K562 (cell line): Measurements from ENCODE around the gene PCBD1. TPM values are rescaled to one million over a fixed set of nuclear protein-coding genes. Genes with fewer than 3 reads are reported as not detected.

ENCODE experiments used
- ATAC-seq: fragments of 200-7000 bp; cut with Tn5 transposase; 3 replicates; pipeline ENCODE4 v1.9.1; 2020; ENCODE audit warnings: moderate library complexity
- BruUV-seq: library from RNA; stranded (reverse); fragments of 400-500 nt; replicated peaks from 2 replicates; lab custom pipeline; 2021; lab: Mats Ljungman, UMichigan
- CTCF ChIA-PET: fragments of 300-600 bp; formaldehyde crosslinking; extraction: SDS; loops from one replicate; lab custom pipeline; 2021; ENCODE audit warnings: low intra/inter-chr PET ratio; lab: Yijun Ruan, JAX
- POLR2A ChIA-PET: fragments of 300-600, 350-650 bp; sonication (Branson Sonifier 250); formaldehyde crosslinking; extraction: SDS; loops from one replicate; lab custom pipeline; 2021; ENCODE audit warnings: antibody characterized with exemption, inconsistent platforms; lab: Yijun Ruan, JAX
- DNase-seq, 4 experiments: peaks; one replicate each; pipeline versions ENCODE4 v3.0.0 to v3.0.0-alpha.2; 2011 to 2018; ENCODE audit warnings: low spot score in 3 of 4, mixed read lengths in 3 of 4; ENCODE audit errors: extremely low read depth in 1 of 4
- FAIRE-seq: peaks from 2 replicates; lab custom pipeline; 2011; peaks lifted over from hg19 to GRCh38; lab: Jason Lieb, UNC
- H2AFZ ChIP-seq: 2 replicates; pipeline ENCODE4 v1.6.0; 2011; ENCODE audit warnings: low read depth, low read length, control low read depth, inconsistent platforms
- H3K27ac ChIP-seq: fragments of 200-600 bp; 3 replicates; pipeline ENCODE4 v1.8.0; 2011; ENCODE audit warnings: low read depth, mild to moderate bottlenecking, control low read depth, inconsistent platforms, low read length, moderate library complexity, mixed read lengths; ENCODE audit errors: extremely low read depth
- H3K27me3 ChIP-seq, 2 experiments: fragments of 300-600 bp in 1 of 2; 2 replicates in 1 of 2; 3 replicates in 1 of 2; pipeline versions ENCODE4 v1.6.0 to v1.8.0; 2011; ENCODE audit warnings: inconsistent platforms in 2 of 2, low read length in 2 of 2, mild to moderate bottlenecking in 1 of 2, mixed read lengths in 1 of 2, moderate library complexity in 1 of 2; ENCODE audit not compliant: control insufficient read depth in 2 of 2, insufficient read depth in 2 of 2
- H3K36me3 ChIP-seq: fragments of 300-600 bp; 3 replicates; pipeline ENCODE4 v1.8.0; 2011; ENCODE audit warnings: mild to moderate bottlenecking, low read length, inconsistent platforms; ENCODE audit not compliant: control insufficient read depth, insufficient read depth
- H3K4me1 ChIP-seq, 2 experiments: fragments of 200-600 bp in 1 of 2; replicated peaks in 1 of 2; 2 replicates in 1 of 2; 3 replicates in 1 of 2; pipeline versions ENCODE4 v1.5.1 to v1.8.0; 2011; ENCODE audit warnings: inconsistent platforms in 2 of 2, low read length in 2 of 2, mild to moderate bottlenecking in 1 of 2, mixed read lengths in 1 of 2, moderate library complexity in 1 of 2; ENCODE audit not compliant: control insufficient read depth in 2 of 2, insufficient read depth in 2 of 2
- H3K4me2 ChIP-seq: 2 replicates; pipeline ENCODE4 v1.6.1; 2011; ENCODE audit warnings: low read length, control low read depth, inconsistent platforms, mixed read lengths; ENCODE audit not compliant: insufficient read depth
- H3K4me3 ChIP-seq: fragments of 200-600 bp; sonication (generic), shearing (Covaris generic); 2 replicates; pipeline ENCODE4 v1.5.1; 2016; ENCODE audit warnings: control low read depth, inconsistent platforms
- H3K79me2 ChIP-seq: fragments of 200-600 bp; 3 replicates; pipeline ENCODE4 v1.8.0; 2011; ENCODE audit warnings: low read length, inconsistent platforms; ENCODE audit not compliant: control insufficient read depth, insufficient read depth
- H3K9ac ChIP-seq, 2 experiments: 2 replicates each; pipeline versions ENCODE4 v1.6.0 to v1.6.1; 2011; ENCODE audit warnings: low read depth in 2 of 2, low read length in 2 of 2, control low read depth in 1 of 2, inconsistent platforms in 1 of 2, mild to moderate bottlenecking in 1 of 2, mixed read lengths in 1 of 2; ENCODE audit not compliant: insufficient read depth in 1 of 2
- H3K9me1 ChIP-seq: one replicate; pipeline ENCODE4 v1.6.0; 2011; ENCODE audit warnings: inconsistent platforms, mild to moderate bottlenecking, low read length, moderate library complexity; ENCODE audit not compliant: control insufficient read depth, insufficient read depth
- H3K9me3 ChIP-seq: replicated peaks from 2 replicates; pipeline ENCODE4 v1.5.1; 2011; ENCODE audit warnings: low read depth, low read length, inconsistent platforms; ENCODE audit not compliant: control insufficient read depth, insufficient read depth
- H4K20me1 ChIP-seq: replicated peaks from 2 replicates; pipeline ENCODE4 v1.6.1; 2011; ENCODE audit warnings: low read length, inconsistent platforms, mixed read lengths; ENCODE audit not compliant: control insufficient read depth, insufficient read depth
- C11orf30 ChIP-seq: fragments of 450-650 bp; IDR thresholded peaks from 2 replicates; pipeline ENCODE4 v1.6.1; 2016; ENCODE audit warnings: low read depth, mild to moderate bottlenecking
- NFE2 ChIP-seq: IDR thresholded peaks from 2 replicates; pipeline ENCODE4 v1.6.1; 2014; ENCODE audit warnings: antibody characterized with exemption, low read depth
- TEAD1 ChIP-seq, 2 experiments: fragments of 450-650 bp in 1 of 2; sonication (generic) in 1 of 2; formaldehyde crosslinking; IDR thresholded peaks; 2 replicates each; pipeline versions ENCODE4 v1.4.0 to v1.8.0; 2020 to 2022; ENCODE audit warnings: mild to moderate bottlenecking in 2 of 2, missing genetic modification reagents in 1 of 2
- WGBS: fragments of 100-300 bp; shearing (Covaris generic); methylation state at CpG from one replicate; pipeline ENCODE4 v1.1.6; 2016; ENCODE audit warnings: low coverage, mixed read lengths; ENCODE audit not compliant: insufficient coverage; ENCODE audit errors: missing lambda C conversion rate; 5-methylcytosine and 5-hydroxymethylcytosine counted together
- in situ Hi-C: fragments of 300-500 bp; cut with MboI; formaldehyde crosslinking; loops from 4 replicates; pipeline ENCODE4 v1.15.0; 2018; ENCODE audit warnings: inconsistent platforms, mixed read lengths
- intact Hi-C: fragments of 100-400 bp; cut with micrococcal nuclease; formaldehyde crosslinking; loops from 2 replicates; pipeline ENCODE4 v1.14.2; 2022
- polyA plus RNA-seq, 8 experiments: library from polyadenylated mRNA; depleted of rRNA in 4 of 8; stranded (reverse) in 5 of 8; unstranded in 3 of 8; fragments of >200 nt; fragmentation: Nextera tagmentation in 2 of 8; fragmentation: Illumina TruSeq in 1 of 8; extraction: Ambion mirVana in 2 of 8; extraction: Trizol in 1 of 8; gene quantifications; 2 replicates each; pipeline versions ENCODE4 v1.2.1 to v1.2.3, GENCODE V29; 2011 to 2014; ENCODE audit warnings: inconsistent platforms in 1 of 8, missing spikeins in 1 of 8
- total RNA-seq, 7 experiments: library from RNA; depleted of rRNA in 6 of 7; stranded (reverse); fragments of >200 nt in 6 of 7; fragmentation: Illumina TruSeq in 2 of 7; extraction: Trizol in 2 of 7; gene quantifications; 2 replicates each; pipeline versions ENCODE4 v1.2.1 to v1.2.3, GENCODE V29; 2011 to 2021; ENCODE audit warnings: low replicate concordance in 1 of 7
- TF ChIP-seq, protein P1 (sequence below): fragments of 250-450 bp; sonication (Bioruptor Pico); IDR thresholded peaks from 2 replicates; pipeline ENCODE4 v1.4.0; 2020; ENCODE audit warnings: borderline replicate concordance

The PCBD1 gene
- total and polyA plus RNA-seq, 9 of the 15 experiments (the other 6 are each of a cell fraction or from before 2014, with no cell fraction given) = 14.6 to 109 (median 57.0) TPM

DNA sequence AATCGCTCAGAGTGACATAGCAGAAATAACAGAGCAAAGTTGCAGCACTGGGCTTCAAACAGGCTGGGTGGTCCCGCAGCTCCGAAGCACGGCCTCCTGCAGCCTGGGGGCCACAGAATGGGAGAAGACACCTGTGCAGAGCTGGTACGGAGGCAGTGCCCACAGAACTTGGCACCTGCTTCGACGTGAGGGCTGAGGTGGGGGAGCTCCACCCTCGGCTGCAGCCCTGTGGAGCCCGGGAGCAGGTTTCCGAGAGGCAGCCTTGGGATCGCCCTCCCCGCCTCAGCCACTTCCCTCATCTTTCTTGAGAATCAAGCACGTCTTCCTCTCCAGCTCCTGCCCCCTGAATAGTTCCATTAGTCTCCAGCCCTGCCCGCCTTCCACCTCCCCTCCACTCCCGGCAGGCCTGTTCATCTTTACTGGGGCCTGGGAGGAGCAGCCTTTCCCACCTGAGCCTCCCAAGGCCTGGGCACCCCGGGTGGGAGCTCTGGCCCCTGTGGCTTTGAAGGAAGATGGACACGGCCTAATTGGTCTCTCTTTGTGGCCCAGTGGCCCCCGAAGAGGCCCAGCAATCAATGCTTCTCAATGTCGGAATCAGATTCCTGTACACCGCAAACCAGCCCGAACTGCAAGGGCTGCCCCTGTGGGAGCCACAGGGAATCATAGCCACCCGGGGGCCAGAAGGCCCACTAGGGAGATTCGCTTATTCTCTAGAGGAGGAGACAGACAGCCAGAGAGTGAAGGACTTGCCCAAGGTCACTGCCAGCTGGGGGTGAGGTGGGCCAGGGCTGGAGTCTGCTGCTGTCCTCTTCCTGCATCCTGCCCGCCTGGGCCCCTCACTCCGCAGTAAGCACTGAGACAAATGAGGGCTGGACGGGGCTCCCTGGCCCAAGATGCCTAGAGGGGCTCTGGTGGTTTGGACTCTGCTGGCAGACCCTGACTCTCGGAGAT, 17.0 kb upstream of the PCBD1 start:
- no peaks in the 10 kb centered on the region for H3K9me3 ChIP-seq
- FAIRE-seq (no peak), DNase-seq (no peak), ATAC-seq (peak; percentile 19; the same call in 2 of the 3 replicates)
- POLR2A ChIA-PET = interaction anchor here (0.6 to 1.0 kb wide), 3 partner anchors 14 to 361 kb away, joined by 3 read pairs; no protein-coding TSS in a partner anchor
- intact Hi-C loops (no loop called here), in situ Hi-C loops (no loop called here)
- H3K4me2 ChIP-seq = no peak overlapping the region
- BruUV-seq = no TSS peak
- peaks cover 0 to 5% of the 10 kb centered on the region in 2 experiments; a peak in 3 of 5 replicates for H3K4me1 ChIP-seq
- H2AFZ ChIP-seq = no peak overlapping the region
- H3K4me3 ChIP-seq = no peak overlapping the region
- 4% methylated on average over 27 of the region's 27 CpGs for WGBS
- TF ChIP-seq, protein P1, sequence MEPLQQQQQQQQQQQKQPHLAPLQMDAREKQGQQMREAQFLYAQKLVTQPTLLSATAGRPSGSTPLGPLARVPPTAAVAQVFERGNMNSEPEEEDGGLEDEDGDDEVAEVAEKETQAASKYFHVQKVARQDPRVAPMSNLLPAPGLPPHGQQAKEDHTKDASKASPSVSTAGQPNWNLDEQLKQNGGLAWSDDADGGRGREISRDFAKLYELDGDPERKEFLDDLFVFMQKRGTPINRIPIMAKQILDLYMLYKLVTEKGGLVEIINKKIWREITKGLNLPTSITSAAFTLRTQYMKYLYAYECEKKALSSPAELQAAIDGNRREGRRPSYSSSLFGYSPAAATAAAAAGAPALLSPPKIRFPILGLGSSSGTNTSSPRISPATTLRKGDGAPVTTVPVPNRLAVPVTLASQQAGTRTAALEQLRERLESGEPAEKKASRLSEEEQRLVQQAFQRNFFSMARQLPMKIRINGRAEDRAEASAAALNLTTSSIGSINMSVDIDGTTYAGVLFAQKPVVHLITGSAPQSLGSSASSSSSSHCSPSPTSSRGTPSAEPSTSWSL (CRISPR knock-in tag) = no peak
- 0 out of 2 replicates have a peak, but pooled peaks have one; percentile 16 for TF ChIP-seq NFE2
- peak; percentile 58; the same call in 1 of the 2 replicates for TF ChIP-seq C11orf30
- 0 out of 4 replicates have a peak, but pooled peaks of 1 of the 2 experiments have one; percentile 19 for TF ChIP-seq TEAD1 (CRISPR knock-in tag; IDR thresholded peaks at IDR 0.05)
- peaks cover 48 to 76% of the 10 kb centered on the region in 2 experiments for H3K27me3 ChIP-seq
- CTCF ChIA-PET = no interaction called here
- H3K9ac ChIP-seq = peak overlapping the region in 1 of 2 experiments; percentile 47; a peak in 1 of 4 replicates
- no peaks in the 10 kb centered on the region for H3K79me2 ChIP-seq
- no peaks in the 10 kb centered on the region for H3K9me1 ChIP-seq
- H4K20me1 ChIP-seq = peaks cover 16% of the 10 kb centered on the region
- H3K27ac ChIP-seq = no peak overlapping the region
- H3K36me3 ChIP-seq = no peaks in the 10 kb centered on the region
